ENCODE data around the gene ARID5A. TPM values are rescaled to one million over a fixed set of nuclear protein-coding genes. Genes with fewer than 3 reads are reported as not detected.

ARID5A gene
- total and polyA plus RNA-seq, 2 of the 13 experiments (the other 11 are each of a cell fraction or from before 2014, with no cell fraction given) = 6.0 to 9.5 TPM

GRCh38 chr2:96507957-96508520 lies 28.5 kb upstream of the ARID5A start (continued):
- TF ChIP-seq ZSCAN5A (CRISPR knock-in tag; IDR thresholded peaks at IDR 0.05; ENCODE audit: borderline replicate concordance) (0 out of 2 replicates have a peak, but pooled peaks have one; percentile 43), RXRB (CRISPR knock-in tag; IDR thresholded peaks at IDR 0.05; ENCODE audit: borderline replicate concordance) (peak; percentile 62), ZNF382 (CRISPR knock-in tag; IDR thresholded peaks at IDR 0.05; ENCODE audit: borderline replicate concordance) (no peak), HES4 (CRISPR knock-in tag; IDR thresholded peaks at IDR 0.05; ENCODE audit: borderline replicate concordance) (0 out of 2 replicates have a peak, but pooled peaks have one; percentile 14), TFDP1 (CRISPR knock-in tag; IDR thresholded peaks at IDR 0.05; ENCODE audit: borderline replicate concordance) (peak; percentile 17; the same call in 1 of the 2 replicates), ZMYM4 (CRISPR knock-in tag; IDR thresholded peaks at IDR 0.05) (peak; percentile 72; the same call in 1 of the 2 replicates), ATF7-NPFF (CRISPR knock-in tag; IDR thresholded peaks at IDR 0.05; ENCODE audit: low read depth) (0 out of 2 replicates have a peak, but pooled peaks have one; percentile 20), SMAD9 (CRISPR knock-in tag; IDR thresholded peaks at IDR 0.05) (peak; percentile 47; the same call in 1 of the 2 replicates), DBP (CRISPR knock-in tag; IDR thresholded peaks at IDR 0.05; ENCODE audit: not compliant biosample characterization) (no peak), IKZF4 (CRISPR knock-in tag; IDR thresholded peaks at IDR 0.05; ENCODE audit: borderline replicate concordance, low read depth, not compliant biosample characterization) (no peak), ZFP36 (IDR thresholded peaks at IDR 0.05; ENCODE audit: borderline replicate concordance, low read depth, low read length, partially characterized antibody) (peak; percentile 16), ZNF550 (CRISPR knock-in tag; IDR thresholded peaks at IDR 0.05; ENCODE audit: borderline replicate concordance) (peak; percentile 67; the same call in 1 of the 2 replicates), ERF (CRISPR knock-in tag; IDR thresholded peaks at IDR 0.05) (no peak), ZBTB7A (CRISPR knock-in tag; IDR thresholded peaks at IDR 0.05) (0 out of 2 replicates have a peak, but pooled peaks have one; percentile 36), YEATS4 (CRISPR knock-in tag; IDR thresholded peaks at IDR 0.05; ENCODE audit: borderline replicate concordance) (no peak), THAP9 (CRISPR knock-in tag; IDR thresholded peaks at IDR 0.05; ENCODE audit: borderline replicate concordance) (no peak), WIZ (CRISPR knock-in tag; IDR thresholded peaks at IDR 0.05) (0 out of 2 replicates have a peak, but pooled peaks have one; percentile 48), NCOA2 (CRISPR knock-in tag; IDR thresholded peaks at IDR 0.05) (no peak)
- TF ChIP-seq, protein P1, sequence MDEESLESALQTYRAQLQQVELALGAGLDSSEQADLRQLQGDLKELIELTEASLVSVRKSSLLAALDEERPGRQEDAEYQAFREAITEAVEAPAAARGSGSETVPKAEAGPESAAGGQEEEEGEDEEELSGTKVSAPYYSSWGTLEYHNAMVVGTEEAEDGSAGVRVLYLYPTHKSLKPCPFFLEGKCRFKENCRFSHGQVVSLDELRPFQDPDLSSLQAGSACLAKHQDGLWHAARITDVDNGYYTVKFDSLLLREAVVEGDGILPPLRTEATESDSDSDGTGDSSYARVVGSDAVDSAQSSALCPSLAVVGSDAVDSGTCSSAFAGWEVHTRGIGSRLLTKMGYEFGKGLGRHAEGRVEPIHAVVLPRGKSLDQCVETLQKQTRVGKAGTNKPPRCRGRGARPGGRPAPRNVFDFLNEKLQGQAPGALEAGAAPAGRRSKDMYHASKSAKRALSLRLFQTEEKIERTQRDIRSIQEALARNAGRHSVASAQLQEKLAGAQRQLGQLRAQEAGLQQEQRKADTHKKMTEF (CRISPR knock-in tag; IDR thresholded peaks at IDR 0.05) = peak; percentile 41; the same call in 1 of the 2 replicates
- TF ChIP-seq, protein P2, sequence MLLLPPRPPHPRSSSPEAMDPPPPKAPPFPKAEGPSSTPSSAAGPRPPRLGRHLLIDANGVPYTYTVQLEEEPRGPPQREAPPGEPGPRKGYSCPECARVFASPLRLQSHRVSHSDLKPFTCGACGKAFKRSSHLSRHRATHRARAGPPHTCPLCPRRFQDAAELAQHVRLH (CRISPR knock-in tag; IDR thresholded peaks at IDR 0.05; ENCODE audit: borderline replicate concordance, low read depth) = no peak
